HepG2 (cell line): ENCODE results near the gene AK4. TPM values are rescaled to one million over a fixed set of nuclear protein-coding genes. Genes with fewer than 3 reads are reported as not detected.

ENCODE experiments used
- ATAC-seq: fragments of 200-7000 bp; cut with Tn5 transposase; 3 replicates; pipeline ENCODE4 v1.9.1; 2020; ENCODE audit warnings: mild to moderate bottlenecking, moderate library complexity
- BruUV-seq: library from RNA; stranded (reverse); fragments of 400-500 nt; replicated peaks from 2 replicates; lab custom pipeline; 2021; lab: Mats Ljungman, UMichigan
- CTCF ChIA-PET: fragments of 300-600 bp; formaldehyde crosslinking; extraction: SDS; loops from one replicate; lab custom pipeline; 2021; ENCODE audit warnings: low total read pairs, inconsistent platforms, low intra/inter-chr PET ratio; lab: Yijun Ruan, JAX
- POLR2A ChIA-PET: fragments of 350-600 bp; sonication (Branson Sonifier 250); formaldehyde crosslinking; loops from one replicate; lab custom pipeline; 2020; ENCODE audit warnings: antibody characterized with exemption, inconsistent platforms; lab: Yijun Ruan, JAX
- DNase-seq: peaks from one replicate; pipeline ENCODE4 v3.0.0-alpha.2; 2015; ENCODE audit warnings: low spot score
- FAIRE-seq: peaks from 3 replicates; lab custom pipeline; 2011; peaks lifted over from hg19 to GRCh38; lab: Jason Lieb, UNC
- H2AFZ ChIP-seq: one replicate; pipeline ENCODE4 v1.6.1; 2011; ENCODE audit warnings: low read length, inconsistent platforms
- H3K27ac ChIP-seq: fragments of 300-600 bp; 3 replicates; pipeline ENCODE4 v1.8.0; 2011; ENCODE audit warnings: mixed run types, mild to moderate bottlenecking, mixed read lengths, low read length, inconsistent platforms; ENCODE audit not compliant: insufficient read depth; ENCODE audit errors: extremely low read length
- H3K27me3 ChIP-seq, 2 experiments: fragments of 200-600 bp in 1 of 2; 2 replicates in 1 of 2; 3 replicates in 1 of 2; pipeline versions ENCODE4 v1.6.0 to v1.8.0; 2011; ENCODE audit warnings: low read length in 2 of 2, mild to moderate bottlenecking in 2 of 2, moderate library complexity in 2 of 2, inconsistent platforms in 1 of 2; ENCODE audit not compliant: insufficient read depth in 2 of 2, control insufficient read depth in 1 of 2
- H3K36me3 ChIP-seq, 2 experiments: fragments of 200-600 bp in 1 of 2; replicated peaks in 1 of 2; 2 replicates in 1 of 2; 3 replicates in 1 of 2; pipeline versions ENCODE4 v1.5.1 to v1.8.0; 2011; ENCODE audit warnings: low read length in 2 of 2, inconsistent platforms in 1 of 2; ENCODE audit not compliant: insufficient read depth in 2 of 2, control insufficient read depth in 1 of 2
- H3K4me1 ChIP-seq: 2 replicates; pipeline ENCODE4 v1.5.1; 2012; ENCODE audit warnings: low read length, inconsistent platforms; ENCODE audit not compliant: insufficient read depth
- H3K4me2 ChIP-seq: 2 replicates; pipeline ENCODE4 v1.6.0; 2011; ENCODE audit warnings: low read depth, low read length, inconsistent platforms
- H3K4me3 ChIP-seq, 3 experiments: fragments of 200-600 bp in 1 of 3; sonication (generic), shearing (Covaris generic) in 1 of 3; replicated peaks in 1 of 3; 2 replicates each; pipeline ENCODE4 v1.5.1; 2011 to 2016; ENCODE audit warnings: low read length in 3 of 3, inconsistent platforms in 2 of 3, low read depth in 2 of 3, mild to moderate bottlenecking in 2 of 3, control low read depth in 1 of 3, mixed read lengths in 1 of 3; ENCODE audit not compliant: insufficient read depth in 1 of 3
- H3K79me2 ChIP-seq: one replicate; pipeline ENCODE4 v1.6.1; 2011; ENCODE audit warnings: low read length, inconsistent platforms; ENCODE audit not compliant: insufficient read depth
- H3K9ac ChIP-seq: 2 replicates; pipeline ENCODE4 v1.6.0; 2011; ENCODE audit warnings: mild to moderate bottlenecking, low read depth, low read length, inconsistent platforms; ENCODE audit not compliant: insufficient read depth
- H3K9me3 ChIP-seq: 2 replicates; pipeline ENCODE4 v1.5.1; 2012; ENCODE audit warnings: mild to moderate bottlenecking, low read length
- H4K20me1 ChIP-seq: 2 replicates; pipeline ENCODE4 v1.6.0; 2011; ENCODE audit warnings: inconsistent platforms, mild to moderate bottlenecking, low read length, moderate library complexity; ENCODE audit not compliant: insufficient read depth
- ZNF264 ChIP-seq: sonication (generic); formaldehyde crosslinking; IDR thresholded peaks from 2 replicates; pipeline ENCODE4 v1.4.0; 2020; ENCODE audit warnings: missing genetic modification reagents
- WGBS: methylation state at CpG from one replicate; pipeline ENCODE4 v1.1.6; 2017; ENCODE audit warnings: low lambda C conversion rate; 5-methylcytosine and 5-hydroxymethylcytosine counted together
- in situ Hi-C: cut with HindIII; loops from 2 replicates; pipeline ENCODE4 v1.10.0; 2017; ENCODE audit warnings: low pct_unique_long_range_greater_than_20kb; ENCODE audit not compliant: extremely low pct_ligation_motif_present
- intact Hi-C: fragments of 100-400 bp; cut with micrococcal nuclease; formaldehyde crosslinking; loops from one replicate; pipeline ENCODE4 v1.10.0; 2022; ENCODE audit not compliant: unreplicated experiment
- polyA plus RNA-seq, 8 experiments: library from polyadenylated mRNA; depleted of rRNA in 3 of 8; stranded (reverse) in 7 of 8; unstranded in 1 of 8; fragments of >200 nt; fragmentation: Illumina TruSeq in 4 of 8; extraction: Trizol in 4 of 8; gene quantifications; 2 replicates each; pipeline versions ENCODE4 v1.2.1 to v1.2.3, GENCODE V29; 2011 to 2016; ENCODE audit warnings: low read depth in 4 of 8, missing spikeins in 1 of 8, mixed read lengths in 1 of 8; ENCODE audit not compliant: insufficient read depth in 1 of 8
- total RNA-seq, 5 experiments: library from RNA; depleted of rRNA; stranded (reverse); fragments of >200 nt; fragmentation: Illumina TruSeq; extraction: Trizol; gene quantifications; 2 replicates each; pipeline ENCODE4 v1.2.3, GENCODE V29; 2016; ENCODE audit warnings: low read depth in 1 of 5
- TF ChIP-seq, protein P1 (sequence below): sonication (generic); formaldehyde crosslinking; IDR thresholded peaks from 2 replicates; pipeline ENCODE4 v1.8.1; 2022; ENCODE audit warnings: low read depth, mild to moderate bottlenecking, missing genetic modification reagents
- TF ChIP-seq, protein P2 (sequence below): sonication (generic); formaldehyde crosslinking; IDR thresholded peaks from 2 replicates; pipeline ENCODE4 v1.5.0; 2020; ENCODE audit warnings: missing genetic modification reagents
- TF ChIP-seq, protein P3 (sequence below): sonication (generic); formaldehyde crosslinking; IDR thresholded peaks from 2 replicates; pipeline ENCODE4 v1.9.0; 2022; ENCODE audit warnings: low read depth, missing genetic modification reagents
- TF ChIP-seq, protein P4 (sequence below): sonication (generic); formaldehyde crosslinking; IDR thresholded peaks from one replicate; pipeline ENCODE4 v1.5.1; 2020; ENCODE audit warnings: mild to moderate bottlenecking, missing genetic modification reagents; ENCODE audit errors: not compliant biosample characterization

AK4 gene
- total and polyA plus RNA-seq, 2 of the 13 experiments (the other 11 are each of a cell fraction or from before 2014, with no cell fraction given) = 110 to 160 TPM

DNA sequence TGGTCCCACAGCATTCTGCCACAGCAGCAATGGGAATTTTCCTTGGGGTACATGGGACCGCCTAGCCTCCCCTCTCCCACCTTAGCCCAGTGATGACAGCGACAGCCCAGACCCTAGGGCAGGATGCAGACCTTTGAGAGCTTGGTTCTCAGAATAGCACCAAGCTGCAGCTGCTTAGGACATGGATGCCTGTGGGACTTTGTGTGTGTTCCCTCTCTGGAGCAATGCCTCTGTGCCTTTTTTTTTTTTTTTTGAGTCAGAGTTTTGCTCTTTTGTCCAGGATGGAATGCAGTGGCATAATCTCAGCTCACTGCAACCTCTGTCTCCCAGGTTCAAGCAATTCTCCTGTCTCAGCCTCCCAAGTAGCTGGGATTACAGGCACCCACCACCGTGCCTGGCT is 44.2 kb upstream of the AK4 start:
- no peak for FAIRE-seq
- TF ChIP-seq, protein P1, sequence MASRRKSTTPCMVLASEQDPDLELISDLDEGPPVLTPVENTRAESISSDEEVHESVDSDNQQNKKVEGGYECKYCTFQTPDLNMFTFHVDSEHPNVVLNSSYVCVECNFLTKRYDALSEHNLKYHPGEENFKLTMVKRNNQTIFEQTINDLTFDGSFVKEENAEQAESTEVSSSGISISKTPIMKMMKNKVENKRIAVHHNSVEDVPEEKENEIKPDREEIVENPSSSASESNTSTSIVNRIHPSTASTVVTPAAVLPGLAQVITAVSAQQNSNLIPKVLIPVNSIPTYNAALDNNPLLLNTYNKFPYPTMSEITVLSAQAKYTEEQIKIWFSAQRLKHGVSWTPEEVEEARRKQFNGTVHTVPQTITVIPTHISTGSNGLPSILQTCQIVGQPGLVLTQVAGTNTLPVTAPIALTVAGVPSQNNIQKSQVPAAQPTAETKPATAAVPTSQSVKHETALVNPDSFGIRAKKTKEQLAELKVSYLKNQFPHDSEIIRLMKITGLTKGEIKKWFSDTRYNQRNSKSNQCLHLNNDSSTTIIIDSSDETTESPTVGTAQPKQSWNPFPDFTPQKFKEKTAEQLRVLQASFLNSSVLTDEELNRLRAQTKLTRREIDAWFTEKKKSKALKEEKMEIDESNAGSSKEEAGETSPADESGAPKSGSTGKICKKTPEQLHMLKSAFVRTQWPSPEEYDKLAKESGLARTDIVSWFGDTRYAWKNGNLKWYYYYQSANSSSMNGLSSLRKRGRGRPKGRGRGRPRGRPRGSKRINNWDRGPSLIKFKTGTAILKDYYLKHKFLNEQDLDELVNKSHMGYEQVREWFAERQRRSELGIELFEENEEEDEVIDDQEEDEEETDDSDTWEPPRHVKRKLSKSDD = no peak
- TF ChIP-seq, protein P2, sequence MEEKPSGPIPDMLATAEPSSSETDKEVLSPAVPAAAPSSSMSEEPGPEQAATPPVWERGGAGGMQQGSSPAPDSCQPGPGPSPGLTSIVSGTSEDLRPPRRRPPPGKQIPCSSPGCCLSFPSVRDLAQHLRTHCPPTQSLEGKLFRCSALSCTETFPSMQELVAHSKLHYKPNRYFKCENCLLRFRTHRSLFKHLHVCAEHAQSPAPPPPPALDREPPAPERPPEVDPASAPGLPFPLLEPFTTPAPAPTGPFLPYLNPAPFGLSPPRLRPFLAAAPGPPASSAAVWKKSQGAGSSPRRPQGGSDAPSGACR (CRISPR knock-in tag) = no peak
- TF ChIP-seq, protein P3, sequence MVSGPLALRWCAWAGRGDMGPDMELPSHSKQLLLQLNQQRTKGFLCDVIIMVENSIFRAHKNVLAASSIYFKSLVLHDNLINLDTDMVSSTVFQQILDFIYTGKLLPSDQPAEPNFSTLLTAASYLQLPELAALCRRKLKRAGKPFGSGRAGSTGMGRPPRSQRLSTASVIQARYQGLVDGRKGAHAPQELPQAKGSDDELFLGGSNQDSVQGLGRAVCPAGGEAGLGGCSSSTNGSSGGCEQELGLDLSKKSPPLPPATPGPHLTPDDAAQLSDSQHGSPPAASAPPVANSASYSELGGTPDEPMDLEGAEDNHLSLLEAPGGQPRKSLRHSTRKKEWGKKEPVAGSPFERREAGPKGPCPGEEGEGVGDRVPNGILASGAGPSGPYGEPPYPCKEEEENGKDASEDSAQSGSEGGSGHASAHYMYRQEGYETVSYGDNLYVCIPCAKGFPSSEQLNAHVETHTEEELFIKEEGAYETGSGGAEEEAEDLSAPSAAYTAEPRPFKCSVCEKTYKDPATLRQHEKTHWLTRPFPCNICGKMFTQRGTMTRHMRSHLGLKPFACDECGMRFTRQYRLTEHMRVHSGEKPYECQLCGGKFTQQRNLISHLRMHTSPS = no peak
- TF ChIP-seq ZNF264 = no peak
- TF ChIP-seq, protein P4, sequence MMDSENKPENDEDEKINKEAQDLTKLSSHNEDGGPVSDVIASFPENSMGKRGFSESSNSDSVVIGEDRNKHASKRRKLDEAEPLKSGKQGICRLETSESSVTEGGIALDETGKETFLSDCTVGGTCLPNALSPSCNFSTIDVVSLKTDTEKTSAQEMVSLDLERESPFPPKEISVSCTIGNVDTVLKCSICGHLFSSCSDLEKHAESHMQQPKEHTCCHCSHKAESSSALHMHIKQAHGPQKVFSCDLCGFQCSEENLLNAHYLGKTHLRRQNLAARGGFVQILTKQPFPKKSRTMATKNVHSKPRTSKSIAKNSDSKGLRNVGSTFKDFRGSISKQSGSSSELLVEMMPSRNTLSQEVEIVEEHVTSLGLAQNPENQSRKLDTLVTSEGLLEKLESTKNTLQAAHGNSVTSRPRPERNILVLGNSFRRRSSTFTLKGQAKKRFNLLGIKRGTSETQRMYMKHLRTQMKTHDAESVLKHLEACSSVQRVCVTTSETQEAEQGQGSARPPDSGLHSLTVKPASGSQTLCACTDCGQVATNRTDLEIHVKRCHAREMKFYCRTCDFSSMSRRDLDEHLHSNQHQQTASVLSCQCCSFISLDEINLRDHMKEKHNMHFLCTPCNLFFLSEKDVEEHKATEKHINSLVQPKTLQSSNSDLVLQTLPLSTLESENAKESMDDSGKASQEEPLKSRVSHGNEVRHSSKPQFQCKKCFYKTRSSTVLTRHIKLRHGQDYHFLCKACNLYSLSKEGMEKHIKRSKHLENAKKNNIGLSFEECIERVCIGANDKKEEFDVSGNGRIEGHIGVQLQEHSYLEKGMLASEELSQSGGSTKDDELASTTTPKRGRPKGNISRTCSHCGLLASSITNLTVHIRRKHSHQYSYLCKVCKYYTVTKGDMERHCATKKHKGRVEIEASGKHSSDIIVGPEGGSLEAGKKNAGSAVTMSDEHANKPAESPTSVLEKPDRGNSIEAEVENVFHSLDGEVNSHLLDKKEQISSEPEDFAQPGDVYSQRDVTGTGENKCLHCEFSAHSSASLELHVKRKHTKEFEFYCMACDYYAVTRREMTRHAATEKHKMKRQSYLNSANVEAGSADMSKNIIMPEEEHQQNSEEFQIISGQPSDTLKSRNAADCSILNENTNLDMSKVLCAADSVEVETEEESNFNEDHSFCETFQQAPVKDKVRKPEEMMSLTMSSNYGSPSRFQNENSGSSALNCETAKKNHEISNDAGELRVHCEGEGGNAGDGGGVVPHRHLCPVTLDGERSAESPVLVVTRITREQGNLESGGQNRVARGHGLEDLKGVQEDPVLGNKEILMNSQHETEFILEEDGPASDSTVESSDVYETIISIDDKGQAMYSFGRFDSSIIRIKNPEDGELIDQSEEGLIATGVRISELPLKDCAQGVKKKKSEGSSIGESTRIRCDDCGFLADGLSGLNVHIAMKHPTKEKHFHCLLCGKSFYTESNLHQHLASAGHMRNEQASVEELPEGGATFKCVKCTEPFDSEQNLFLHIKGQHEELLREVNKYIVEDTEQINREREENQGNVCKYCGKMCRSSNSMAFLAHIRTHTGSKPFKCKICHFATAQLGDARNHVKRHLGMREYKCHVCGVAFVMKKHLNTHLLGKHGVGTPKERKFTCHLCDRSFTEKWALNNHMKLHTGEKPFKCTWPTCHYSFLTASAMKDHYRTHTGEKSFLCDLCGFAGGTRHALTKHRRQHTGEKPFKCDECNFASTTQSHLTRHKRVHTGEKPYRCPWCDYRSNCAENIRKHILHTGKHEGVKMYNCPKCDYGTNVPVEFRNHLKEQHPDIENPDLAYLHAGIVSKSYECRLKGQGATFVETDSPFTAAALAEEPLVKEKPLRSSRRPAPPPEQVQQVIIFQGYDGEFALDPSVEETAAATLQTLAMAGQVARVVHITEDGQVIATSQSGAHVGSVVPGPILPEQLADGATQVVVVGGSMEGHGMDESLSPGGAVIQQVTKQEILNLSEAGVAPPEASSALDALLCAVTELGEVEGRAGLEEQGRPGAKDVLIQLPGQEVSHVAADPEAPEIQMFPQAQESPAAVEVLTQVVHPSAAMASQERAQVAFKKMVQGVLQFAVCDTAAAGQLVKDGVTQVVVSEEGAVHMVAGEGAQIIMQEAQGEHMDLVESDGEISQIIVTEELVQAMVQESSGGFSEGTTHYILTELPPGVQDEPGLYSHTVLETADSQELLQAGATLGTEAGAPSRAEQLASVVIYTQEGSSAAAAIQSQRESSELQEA (CRISPR knock-in tag) = no peak
- intact Hi-C loops (no loop called here), in situ Hi-C loops (no loop called here)
- no TSS peak for BruUV-seq
- ChIA-PET CTCF (no interaction called here), POLR2A (no interaction called here)
- Histone ChIP-seq H3K4me2 (no peak overlapping the region), H3K27ac (no peak overlapping the region), H3K79me2 (no peaks in the 10 kb centered on the region), H3K9me3 (0 out of 2 replicates have a peak, but pooled peaks cover 6% of the 10 kb centered on the region), H3K36me3 (no peaks in the 10 kb centered on the region), H3K27me3 (no peaks in the 10 kb centered on the region; a peak in 1 of 5 replicates), H3K4me3 (no peak overlapping the region), H4K20me1 (no peaks in the 10 kb centered on the region), H2AFZ (no peak overlapping the region), H3K9ac (no peak overlapping the region), H3K4me1 (peaks cover 12% of the 10 kb centered on the region)
- no peak for ATAC-seq
- no peak for DNase-seq
- 36% methylated on average over 2 of the region's 3 CpGs for WGBS
